Coronary artery (tissue), 2 donors: ENCODE data around the gene TBC1D12.

Source experiments
- DNase-seq: peaks from one replicate; pipeline ENCODE4 v3.0.0-alpha.2; 2017; ENCODE audit warnings: low spot score
- H3K27ac ChIP-seq, 2 donors: fragments of 200-600 bp; sonication (generic); one replicate each; pipeline ENCODE4 v1.5.1; 2016 to 2019
- H3K4me3 ChIP-seq: fragments of 200-600 bp; sonication (generic); 2 replicates; pipeline ENCODE4 v1.5.1; 2016; ENCODE audit warnings: mild to moderate bottlenecking, moderate library complexity
- CTCF ChIP-seq: fragments of 200-600 bp; sonication (generic); IDR thresholded peaks from one replicate; pipeline ENCODE4 v1.5.1; 2019; ENCODE audit warnings: antibody characterized with exemption

Gene TBC1D12

GRCh38 chr10:94362360-94363250 is 39.7 kb upstream of the TBC1D12 start, which contains the start of gene NOC3L:
Gene NOC3L, minus strand, starts transcription at chr10:94362939. Its CDS starts 101 bp downstream, at chr10:94362838.
- peak within 1 kb of the TSS; percentile 30 to 78 for H3K27ac ChIP-seq
- H3K4me3 ChIP-seq, result peak within 1 kb of the TSS; percentile 85
- peak; percentile 81 for TF ChIP-seq CTCF
- peak; percentile 96 for DNase-seq

- peak overlapping the region; percentile 85 for H3K4me3 ChIP-seq
- DNase-seq, result no peak
- no peak for TF ChIP-seq CTCF
- peak overlapping the region; percentile 8 to 30 for H3K27ac ChIP-seq
Measured at GRCh38 chr10:94363251-94363565, 39.1 kb upstream of the TBC1D12 start.

GRCh38 chr10:94364482-94364881 is 37.9 kb upstream of the TBC1D12 start:
- Histone ChIP-seq H3K27ac (no peak overlapping the region), H3K4me3 (no peak overlapping the region)
- no peak for DNase-seq
- no peak for TF ChIP-seq CTCF

GRCh38 chr10:94366382-94366781 is 36.0 kb upstream of the TBC1D12 start:
- no peak for DNase-seq
- H3K27ac ChIP-seq, result no peak overlapping the region
- TF ChIP-seq CTCF, result no peak
- H3K4me3 ChIP-seq, result no peak overlapping the region

- Histone ChIP-seq H3K4me3 (no peak overlapping the region), H3K27ac (no peak overlapping the region)
- no peak for DNase-seq
- no peak for TF ChIP-seq CTCF
Measured at GRCh38 chr10:94370501-94370900, 31.8 kb upstream of the TBC1D12 start.

- TF ChIP-seq CTCF, result no peak
- DNase-seq, result no peak
- H3K4me3 ChIP-seq, result no peak overlapping the region
- no peak overlapping the region for H3K27ac ChIP-seq
Measured at GRCh38 chr10:94375374-94375773, 27.0 kb upstream of the TBC1D12 start.

GRCh38 chr10:94376865-94377264 is 25.5 kb upstream of the TBC1D12 start:
- H3K4me3 ChIP-seq, result no peak overlapping the region
- DNase-seq, result no peak
- no peak for TF ChIP-seq CTCF
- no peak overlapping the region for H3K27ac ChIP-seq
